H9 (cell line): ENCODE results near the gene PGM1. TPM values are rescaled to one million over a fixed set of nuclear protein-coding genes. Genes with fewer than 3 reads are reported as not detected.

ENCODE experiments used
- DNase-seq: peaks from one replicate; pipeline ENCODE4 v3.0.0-alpha.2; 2017
- H2AFZ ChIP-seq: one replicate; pipeline ENCODE4 v1.6.1; 2013; ENCODE audit warnings: mild to moderate bottlenecking, low read length, control low read depth, moderate library complexity
- H2AK5ac ChIP-seq: 2 replicates; pipeline ENCODE4 v1.6.1; 2013; ENCODE audit warnings: low read length, control low read depth, mixed read lengths; ENCODE audit not compliant: insufficient read length
- H2BK120ac ChIP-seq: one replicate; pipeline ENCODE4 v1.6.1; 2013; ENCODE audit warnings: low read depth, mild to moderate bottlenecking, low read length, control low read depth, inconsistent platforms; ENCODE audit not compliant: poor library complexity, severe bottlenecking
- H2BK12ac ChIP-seq: 2 replicates; pipeline ENCODE4 v1.6.1; 2013; ENCODE audit warnings: low read length, control low read depth, mixed read lengths, low read depth; ENCODE audit not compliant: insufficient read length
- H2BK15ac ChIP-seq: 2 replicates; pipeline ENCODE4 v1.6.1; 2013; ENCODE audit warnings: low read depth, low read length, control low read depth
- H2BK20ac ChIP-seq: one replicate; pipeline ENCODE4 v1.6.1; 2013; ENCODE audit warnings: low read depth, mild to moderate bottlenecking, low read length, control low read depth, inconsistent platforms; ENCODE audit not compliant: poor library complexity, severe bottlenecking
- H2BK5ac ChIP-seq: 2 replicates; pipeline ENCODE4 v1.6.1; 2013; ENCODE audit warnings: low read length, control low read depth, mixed read lengths; ENCODE audit not compliant: insufficient read length
- H3K14ac ChIP-seq: 2 replicates; pipeline ENCODE4 v1.6.1; 2013; ENCODE audit warnings: low read length, control low read depth; ENCODE audit not compliant: insufficient read depth
- H3K18ac ChIP-seq: 2 replicates; pipeline ENCODE4 v1.6.1; 2013; ENCODE audit warnings: low read depth, mild to moderate bottlenecking, mixed read lengths, low read length, control low read depth; ENCODE audit not compliant: insufficient read length
- H3K23ac ChIP-seq: 2 replicates; pipeline ENCODE4 v1.6.1; 2013; ENCODE audit warnings: low read length, control low read depth, mixed read lengths, low read depth; ENCODE audit not compliant: insufficient read length
- H3K23me2 ChIP-seq: 2 replicates; pipeline ENCODE4 v1.6.1; 2013; ENCODE audit warnings: low read depth, mild to moderate bottlenecking, mixed read lengths, low read length, control low read depth; ENCODE audit not compliant: insufficient read length, poor library complexity, severe bottlenecking
- H3K27ac ChIP-seq: 2 replicates; pipeline ENCODE4 v1.5.1; 2013; ENCODE audit warnings: low read length, control low read depth, mixed read lengths, low read depth; ENCODE audit not compliant: insufficient read length
- H3K27me3 ChIP-seq: 2 replicates; pipeline ENCODE4 v1.6.1; 2013; ENCODE audit warnings: low read length, control low read depth, inconsistent platforms; ENCODE audit not compliant: insufficient read depth
- H3K4ac ChIP-seq: 2 replicates; pipeline ENCODE4 v1.6.1; 2013; ENCODE audit warnings: low read depth, mild to moderate bottlenecking, control low read depth, inconsistent platforms, low read length, moderate library complexity
- H3K4me1 ChIP-seq: 2 replicates; pipeline ENCODE4 v1.6.1; 2013; ENCODE audit warnings: low read length, control low read depth, inconsistent platforms; ENCODE audit not compliant: insufficient read depth
- H3K4me2 ChIP-seq: 2 replicates; pipeline ENCODE4 v1.6.1; 2013; ENCODE audit warnings: low read length, control low read depth, mixed read lengths; ENCODE audit not compliant: insufficient read length, insufficient read depth
- H3K56ac ChIP-seq: 2 replicates; pipeline ENCODE4 v1.6.1; 2013; ENCODE audit warnings: low read depth, mild to moderate bottlenecking, mixed read lengths, low read length, control low read depth; ENCODE audit not compliant: insufficient read length
- H3K79me1 ChIP-seq: 2 replicates; pipeline ENCODE4 v1.6.1; 2013; ENCODE audit warnings: low read depth, mild to moderate bottlenecking, moderate library complexity, low read length, control low read depth, inconsistent platforms; ENCODE audit not compliant: insufficient read depth, poor library complexity, severe bottlenecking
- H3K79me2 ChIP-seq: 2 replicates; pipeline ENCODE4 v1.6.1; 2013; ENCODE audit warnings: low read length, control low read depth, inconsistent platforms; ENCODE audit not compliant: insufficient read depth
- H3K9ac ChIP-seq: 2 replicates; pipeline ENCODE4 v1.6.1; 2013; ENCODE audit warnings: low read length, control low read depth, mixed read lengths; ENCODE audit not compliant: insufficient read length; ENCODE audit errors: extremely low read depth
- H3K9me3 ChIP-seq: one replicate; pipeline ENCODE4 v1.6.1; 2013; ENCODE audit warnings: low read depth, low read length, inconsistent platforms; ENCODE audit not compliant: control insufficient read depth
- H3T11ph ChIP-seq: one replicate; pipeline ENCODE4 v1.6.1; 2013; ENCODE audit warnings: mild to moderate bottlenecking, low read length, control low read depth, inconsistent platforms
- H4K20me1 ChIP-seq: one replicate; pipeline ENCODE4 v1.6.1; 2013; ENCODE audit not compliant: control insufficient read depth, insufficient read length, insufficient read depth
- H4K5ac ChIP-seq: 2 replicates; pipeline ENCODE4 v1.6.1; 2013; ENCODE audit warnings: low read depth, mild to moderate bottlenecking, mixed read lengths, low read length, control low read depth; ENCODE audit not compliant: insufficient read length
- H4K8ac ChIP-seq: replicated peaks from 2 replicates; pipeline ENCODE4 v1.6.1; 2013; ENCODE audit warnings: low read length, control low read depth, mixed read lengths, low read depth; ENCODE audit not compliant: insufficient read length
- H4K91ac ChIP-seq: 2 replicates; pipeline ENCODE4 v1.6.1; 2013; ENCODE audit warnings: low read depth, mild to moderate bottlenecking, moderate library complexity, mixed read lengths, low read length, control low read depth; ENCODE audit not compliant: insufficient read length
- H3K27ac Mint-ChIP-seq, 3 experiments: 2 replicates in 2 of 3; 3 replicates in 1 of 3; pipeline ENCODE4 v1.8.0; 2020 to 2021; ENCODE audit warnings: mixed read lengths in 3 of 3, mild to moderate bottlenecking in 1 of 3, moderate library complexity in 1 of 3
- H3K27me3 Mint-ChIP-seq: 2 replicates; pipeline ENCODE4 v1.8.0; 2021; ENCODE audit warnings: low read depth, mild to moderate bottlenecking, moderate library complexity, mixed read lengths
- H3K36me3 Mint-ChIP-seq, 3 experiments: 2 replicates in 2 of 3; 3 replicates in 1 of 3; pipeline ENCODE4 v1.8.0; 2020 to 2021; ENCODE audit warnings: low read depth in 3 of 3, mixed read lengths in 3 of 3; ENCODE audit not compliant: insufficient read depth in 1 of 3
- H3K4me1 Mint-ChIP-seq, 2 experiments: 2 replicates each; pipeline ENCODE4 v1.8.0; 2020; ENCODE audit warnings: mixed read lengths in 2 of 2
- H3K4me3 Mint-ChIP-seq, 2 experiments: 2 replicates in 1 of 2; 3 replicates in 1 of 2; pipeline ENCODE4 v1.8.0; 2020 to 2021; ENCODE audit warnings: mild to moderate bottlenecking in 2 of 2, mixed read lengths in 2 of 2, moderate library complexity in 1 of 2
- H3K9me3 Mint-ChIP-seq, 2 experiments: 2 replicates in 1 of 2; 3 replicates in 1 of 2; pipeline ENCODE4 v1.8.0; 2020; ENCODE audit warnings: mild to moderate bottlenecking in 2 of 2, mixed read lengths in 2 of 2, moderate library complexity in 1 of 2
- WGBS: extraction: QIAGEN DNeasy Blood & Tissue Kit; methylation state at CpG from one replicate; pipeline ENCODE4 v1.1.7; 2013; ENCODE audit warnings: missing lambda C conversion rate, low lambda C conversion rate, mixed read lengths; ENCODE audit not compliant: insufficient read length; ENCODE audit errors: extremely low coverage; 5-methylcytosine and 5-hydroxymethylcytosine counted together
- total RNA-seq: library from RNA; stranded (reverse); gene quantifications from 2 replicates; pipeline ENCODE4 v1.2.1, GENCODE V29; 2021
- TF ChIP-seq, protein P1 (sequence below): fragments of 200-600 bp; sonication (generic); conservative IDR thresholded peaks from 3 replicates; pipeline ENCODE4 v1.8.0; 2021; ENCODE audit warnings: antibody characterized with exemption, mild to moderate bottlenecking

The PGM1 gene
- total RNA-seq, 1 experiment from 2014 or later = 56.4 TPM

DNA sequence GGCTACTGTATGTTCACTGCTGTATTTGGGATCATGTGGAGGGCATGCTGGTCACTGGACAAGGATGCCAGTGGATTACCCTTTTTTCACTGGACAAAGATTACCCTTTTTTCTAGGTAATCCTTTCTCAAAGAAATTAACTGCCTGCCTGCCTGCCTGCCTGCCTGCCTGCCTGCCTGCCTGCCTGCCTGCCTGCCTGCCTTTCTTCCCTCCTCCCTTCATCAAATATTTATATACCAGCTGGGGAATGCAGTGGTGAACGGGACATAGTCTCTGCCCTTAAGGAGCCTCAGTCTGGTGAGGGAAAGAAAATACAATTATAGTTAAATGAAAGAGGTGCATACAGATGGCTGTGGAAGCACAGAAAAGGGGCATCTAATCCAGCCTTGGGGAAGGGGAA lies 85.0 kb downstream of the PGM1 start:
- H3K36me3 Mint-ChIP-seq = peaks cover 2 to 17% (median 3%) of the 10 kb centered on the region in 3 experiments; a peak in 5 of 7 replicates
- no peak overlapping the region for H2AK5ac ChIP-seq
- no peak overlapping the region for H3K18ac ChIP-seq
- no peak overlapping the region for H2BK20ac ChIP-seq
- no peak overlapping the region for H4K5ac ChIP-seq
- H2AFZ ChIP-seq = no peak overlapping the region
- H2BK5ac ChIP-seq = no peak overlapping the region
- H3K27ac ChIP-seq = no peak overlapping the region
- TF ChIP-seq, protein P1, sequence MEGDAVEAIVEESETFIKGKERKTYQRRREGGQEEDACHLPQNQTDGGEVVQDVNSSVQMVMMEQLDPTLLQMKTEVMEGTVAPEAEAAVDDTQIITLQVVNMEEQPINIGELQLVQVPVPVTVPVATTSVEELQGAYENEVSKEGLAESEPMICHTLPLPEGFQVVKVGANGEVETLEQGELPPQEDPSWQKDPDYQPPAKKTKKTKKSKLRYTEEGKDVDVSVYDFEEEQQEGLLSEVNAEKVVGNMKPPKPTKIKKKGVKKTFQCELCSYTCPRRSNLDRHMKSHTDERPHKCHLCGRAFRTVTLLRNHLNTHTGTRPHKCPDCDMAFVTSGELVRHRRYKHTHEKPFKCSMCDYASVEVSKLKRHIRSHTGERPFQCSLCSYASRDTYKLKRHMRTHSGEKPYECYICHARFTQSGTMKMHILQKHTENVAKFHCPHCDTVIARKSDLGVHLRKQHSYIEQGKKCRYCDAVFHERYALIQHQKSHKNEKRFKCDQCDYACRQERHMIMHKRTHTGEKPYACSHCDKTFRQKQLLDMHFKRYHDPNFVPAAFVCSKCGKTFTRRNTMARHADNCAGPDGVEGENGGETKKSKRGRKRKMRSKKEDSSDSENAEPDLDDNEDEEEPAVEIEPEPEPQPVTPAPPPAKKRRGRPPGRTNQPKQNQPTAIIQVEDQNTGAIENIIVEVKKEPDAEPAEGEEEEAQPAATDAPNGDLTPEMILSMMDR = no peak
- H4K8ac ChIP-seq = no peak overlapping the region
- no peak overlapping the region for H3K56ac ChIP-seq
- H4K20me1 ChIP-seq = no peaks in the 10 kb centered on the region
- no peaks in the 10 kb centered on the region for H3K27me3 ChIP-seq
- no peak overlapping the region for H4K91ac ChIP-seq
- no CpG with 5 or more reads among the region's 1 CpG for WGBS
- H3K9ac ChIP-seq = no peak overlapping the region
- H3K9me3 ChIP-seq = no peaks in the 10 kb centered on the region
- peak overlapping the region in 1 of 3 experiments; percentile 89; a peak in 1 of 7 replicates for H3K27ac Mint-ChIP-seq
- H2BK12ac ChIP-seq = no peak overlapping the region
- peaks cover 2% of the 10 kb centered on the region for H3K27me3 Mint-ChIP-seq
- no peak overlapping the region for H3K14ac ChIP-seq
- DNase-seq = no peak
- H3K23ac ChIP-seq = no peak overlapping the region
- H3K4me3 Mint-ChIP-seq = no peak overlapping the region
- no peaks in the 10 kb centered on the region for H3K4me1 ChIP-seq
- H3K4me1 Mint-ChIP-seq = peaks cover 24 to 26% of the 10 kb centered on the region in 2 experiments
- no peak overlapping the region for H3K4ac ChIP-seq
- H3K79me1 ChIP-seq = no peaks in the 10 kb centered on the region
- no peak overlapping the region for H2BK15ac ChIP-seq
- H3K9me3 Mint-ChIP-seq = peaks cover 9 to 14% of the 10 kb centered on the region in 2 experiments
- no peaks in the 10 kb centered on the region for H3K23me2 ChIP-seq
- no peak overlapping the region for H3T11ph ChIP-seq
- H3K4me2 ChIP-seq = no peak overlapping the region
- no peak overlapping the region for H2BK120ac ChIP-seq
- no peaks in the 10 kb centered on the region for H3K79me2 ChIP-seq
